ENCODE results near the gene ST6GALNAC3. TPM values are rescaled to one million over a fixed set of nuclear protein-coding genes. Genes with fewer than 3 reads are reported as not detected.
"Not testable (repeated sequence)": the region's sequence is repeated elsewhere in the genome, so short reads cannot be mapped to it uniquely, and the experiment has no call there.

ST6GALNAC3 gene
- total RNA-seq, 1 donor from 2014 or later = 5.6 TPM

- TF ChIP-seq, protein P1, sequence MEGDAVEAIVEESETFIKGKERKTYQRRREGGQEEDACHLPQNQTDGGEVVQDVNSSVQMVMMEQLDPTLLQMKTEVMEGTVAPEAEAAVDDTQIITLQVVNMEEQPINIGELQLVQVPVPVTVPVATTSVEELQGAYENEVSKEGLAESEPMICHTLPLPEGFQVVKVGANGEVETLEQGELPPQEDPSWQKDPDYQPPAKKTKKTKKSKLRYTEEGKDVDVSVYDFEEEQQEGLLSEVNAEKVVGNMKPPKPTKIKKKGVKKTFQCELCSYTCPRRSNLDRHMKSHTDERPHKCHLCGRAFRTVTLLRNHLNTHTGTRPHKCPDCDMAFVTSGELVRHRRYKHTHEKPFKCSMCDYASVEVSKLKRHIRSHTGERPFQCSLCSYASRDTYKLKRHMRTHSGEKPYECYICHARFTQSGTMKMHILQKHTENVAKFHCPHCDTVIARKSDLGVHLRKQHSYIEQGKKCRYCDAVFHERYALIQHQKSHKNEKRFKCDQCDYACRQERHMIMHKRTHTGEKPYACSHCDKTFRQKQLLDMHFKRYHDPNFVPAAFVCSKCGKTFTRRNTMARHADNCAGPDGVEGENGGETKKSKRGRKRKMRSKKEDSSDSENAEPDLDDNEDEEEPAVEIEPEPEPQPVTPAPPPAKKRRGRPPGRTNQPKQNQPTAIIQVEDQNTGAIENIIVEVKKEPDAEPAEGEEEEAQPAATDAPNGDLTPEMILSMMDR (IDR thresholded peaks at IDR 0.05) = no peak
Measured at GRCh38 chr1:76234061-76234460, 159.5 kb downstream of the ST6GALNAC3 start.

GRCh38 chr1:76237211-76237610 is 162.7 kb downstream of the ST6GALNAC3 start:
- DNase-seq (no peak), ATAC-seq (no peak)
- TF ChIP-seq, protein P1 (IDR thresholded peaks at IDR 0.05) = no peak
- H3K4me3 ChIP-seq = no peak overlapping the region
- intact Hi-C loops (cut with DNase I) = no loop called here
- H3K27ac ChIP-seq = no peak overlapping the region
- no peaks in the 10 kb centered on the region for H3K27me3 ChIP-seq
- no peaks in the 10 kb centered on the region for H3K36me3 ChIP-seq
- H3K9me3 ChIP-seq = no peaks in the 10 kb centered on the region
- no peaks in the 10 kb centered on the region for H3K4me1 ChIP-seq

More at GRCh38 chr1:76234061-76234460, 159.5 kb downstream of the ST6GALNAC3 start:
- DNase-seq (no peak), ATAC-seq (no peak)
- H3K36me3 ChIP-seq = no peaks in the 10 kb centered on the region
- intact Hi-C loops (cut with DNase I) = no loop called here
- H3K9me3 ChIP-seq = no peaks in the 10 kb centered on the region
- no peak overlapping the region for H3K27ac ChIP-seq
- H3K4me1 ChIP-seq = no peaks in the 10 kb centered on the region
- no peak overlapping the region for H3K4me3 ChIP-seq
- H3K27me3 ChIP-seq = no peaks in the 10 kb centered on the region

- peaks cover 4% of the 10 kb centered on the region for H3K9me3 ChIP-seq
- intact Hi-C loops (cut with DNase I) = no loop called here
- ATAC-seq = no peak
- H3K27ac ChIP-seq = no peak overlapping the region
- H3K27me3 ChIP-seq = no peaks in the 10 kb centered on the region
- H3K4me1 ChIP-seq = no peaks in the 10 kb centered on the region
- no peak for DNase-seq
- H3K4me3 ChIP-seq = no peak overlapping the region
- H3K36me3 ChIP-seq = no peaks in the 10 kb centered on the region
- TF ChIP-seq, protein P1 (IDR thresholded peaks at IDR 0.05) = no peak
Measured at GRCh38 chr1:76238094-76238628, 163.6 kb downstream of the ST6GALNAC3 start.

- Histone ChIP-seq H3K4me1 (no peaks in the 10 kb centered on the region), H3K9me3 (peaks cover 4% of the 10 kb centered on the region), H3K4me3 (no peak overlapping the region), H3K27me3 (no peaks in the 10 kb centered on the region), H3K36me3 (no peaks in the 10 kb centered on the region), H3K27ac (no peak overlapping the region)
- ATAC-seq (no peak), DNase-seq (no peak)
- intact Hi-C loops (cut with DNase I) = no loop called here
- TF ChIP-seq, protein P1 (IDR thresholded peaks at IDR 0.05) = no peak
Measured at GRCh38 chr1:76239470-76239918, 164.9 kb downstream of the ST6GALNAC3 start.

DNA sequence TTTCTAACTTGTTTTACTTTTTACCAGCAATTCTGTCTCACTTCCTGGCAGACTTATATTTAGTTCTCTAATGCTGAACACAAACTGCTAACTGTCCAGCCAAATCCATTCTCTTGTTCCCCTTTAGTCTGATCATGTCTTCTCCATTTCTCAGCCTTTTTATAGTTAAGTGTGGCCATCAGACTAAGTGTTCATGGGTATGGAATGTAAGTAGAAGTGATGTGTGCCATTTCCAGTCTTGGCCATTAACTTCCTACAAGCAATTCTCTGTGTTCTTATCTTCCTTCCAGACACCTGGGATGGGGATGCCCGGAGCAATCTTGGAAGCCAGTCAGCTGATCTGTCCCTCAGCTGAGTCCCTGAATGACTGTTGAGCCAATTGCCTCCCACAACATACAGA is 165.8 kb downstream of the ST6GALNAC3 start:
- ATAC-seq (no peak), DNase-seq (no peak)
- H3K27me3 ChIP-seq = no peaks in the 10 kb centered on the region
- peaks cover 4% of the 10 kb centered on the region for H3K9me3 ChIP-seq
- intact Hi-C loops (cut with DNase I) = no loop called here
- H3K36me3 ChIP-seq = no peaks in the 10 kb centered on the region
- no peaks in the 10 kb centered on the region for H3K4me1 ChIP-seq
- TF ChIP-seq, protein P1 (IDR thresholded peaks at IDR 0.05) = no peak
- no peak overlapping the region for H3K27ac ChIP-seq
- H3K4me3 ChIP-seq = no peak overlapping the region

DNA sequence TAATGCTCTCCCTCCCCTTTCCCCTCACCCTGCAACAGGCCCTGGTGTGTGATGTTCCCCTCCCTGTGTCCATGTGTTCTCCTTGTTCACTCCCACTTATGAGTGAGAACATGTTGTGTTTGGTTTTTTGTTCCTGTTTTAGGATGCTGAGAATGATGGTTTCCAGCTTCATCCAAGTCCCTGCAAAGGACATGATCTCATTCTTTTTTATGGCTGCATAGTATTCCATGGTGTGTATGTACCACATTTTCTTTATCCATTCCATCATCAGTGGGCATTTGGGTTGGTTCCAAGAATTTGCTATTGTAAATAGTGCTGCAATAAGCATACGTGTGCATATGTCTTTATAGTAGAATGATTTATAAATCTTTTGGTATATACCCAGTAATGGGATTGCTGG is 168.0 kb downstream of the ST6GALNAC3 start:
- H3K4me3 ChIP-seq; ATAC-seq; H3K27me3 ChIP-seq; H3K36me3 ChIP-seq; DNase-seq; H3K4me1 ChIP-seq; H3K9me3 ChIP-seq; H3K27ac ChIP-seq; intact Hi-C loops (cut with DNase I): not testable (repeated sequence)
